Activated naive CD8-positive, alpha-beta T cell treated with anti-CD3 and anti-CD28 coated beads, Interleukin-2, amount 50 U/mL, for 24 hours (primary cell): ENCODE measurements around the gene NFIA.

Experiments used
- ATAC-seq: fragments of 150-1000 bp; cut with Tn5 transposase; one replicate; pipeline ENCODE4 v1.10.0; 2021
- DNase-seq: peaks from one replicate; pipeline ENCODE4 v3.0.0; 2021
- H3K27ac Mint-ChIP-seq: one replicate; pipeline ENCODE4 v1.8.0; 2021; ENCODE audit warnings: mild to moderate bottlenecking, mixed read lengths
- H3K27me3 Mint-ChIP-seq: one replicate; pipeline ENCODE4 v1.8.0; 2021; ENCODE audit warnings: mixed read lengths
- H3K36me3 Mint-ChIP-seq: one replicate; pipeline ENCODE4 v1.8.0; 2021; ENCODE audit warnings: low read depth, mixed read lengths
- H3K4me1 Mint-ChIP-seq: one replicate; pipeline ENCODE4 v1.8.0; 2021; ENCODE audit warnings: mixed read lengths
- H3K4me3 Mint-ChIP-seq: one replicate; pipeline ENCODE4 v1.8.0; 2021; ENCODE audit warnings: mild to moderate bottlenecking, moderate library complexity, mixed read lengths
- H3K9me3 Mint-ChIP-seq: one replicate; pipeline ENCODE4 v1.8.0; 2021; ENCODE audit warnings: mixed read lengths

Gene NFIA

DNA sequence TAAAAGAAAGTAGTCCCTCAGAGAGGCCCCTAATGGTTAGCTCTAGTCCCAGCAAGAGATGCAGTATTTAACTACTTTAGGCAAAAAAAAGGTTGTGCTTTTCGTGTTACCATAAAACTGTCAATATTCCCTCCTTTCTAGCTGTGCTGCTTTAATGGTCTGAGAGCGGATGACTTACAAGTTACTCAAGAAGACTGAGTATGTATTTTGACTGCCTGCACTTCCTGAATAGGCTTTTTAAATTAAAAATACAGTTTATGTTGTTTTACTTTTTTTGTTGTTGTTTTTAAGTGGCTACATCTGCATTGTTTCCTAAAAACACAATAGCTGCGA, 152.2 kb downstream of the NFIA start:
- H3K4me3 Mint-ChIP-seq, result no peak overlapping the region
- no peaks in the 10 kb centered on the region for H3K36me3 Mint-ChIP-seq
- H3K27me3 Mint-ChIP-seq, result peaks cover 2% of the 10 kb centered on the region
- DNase-seq (no peak), ATAC-seq (no peak)
- H3K9me3 Mint-ChIP-seq, result peaks cover 3% of the 10 kb centered on the region
- H3K4me1 Mint-ChIP-seq, result no peaks in the 10 kb centered on the region
- no peak overlapping the region for H3K27ac Mint-ChIP-seq

DNA sequence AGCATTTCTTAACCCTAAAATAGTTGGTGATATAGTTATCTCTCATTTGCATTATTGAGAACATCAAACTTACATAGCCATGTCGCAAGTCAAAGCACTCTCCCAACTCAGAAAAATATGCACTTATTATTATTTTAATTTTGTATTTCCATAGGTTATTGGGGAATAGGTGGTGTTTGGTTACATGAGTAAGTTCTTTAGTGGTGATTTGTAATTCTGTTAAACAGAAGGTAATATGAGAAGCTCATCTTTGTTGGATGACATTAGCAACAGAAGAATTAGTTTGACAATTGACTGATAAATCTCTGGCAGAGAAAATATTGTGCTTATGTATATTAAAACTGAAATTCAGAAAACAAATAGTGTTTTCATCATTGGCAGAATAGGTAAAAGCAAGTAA, 154.8 kb downstream of the NFIA start:
- ATAC-seq (no peak), DNase-seq (no peak)
- Mint-ChIP-seq H3K27ac (no peak overlapping the region), H3K9me3 (peaks cover 3% of the 10 kb centered on the region), H3K27me3 (peaks cover 2% of the 10 kb centered on the region), H3K4me1 (no peaks in the 10 kb centered on the region), H3K36me3 (no peaks in the 10 kb centered on the region), H3K4me3 (no peak overlapping the region)

DNA sequence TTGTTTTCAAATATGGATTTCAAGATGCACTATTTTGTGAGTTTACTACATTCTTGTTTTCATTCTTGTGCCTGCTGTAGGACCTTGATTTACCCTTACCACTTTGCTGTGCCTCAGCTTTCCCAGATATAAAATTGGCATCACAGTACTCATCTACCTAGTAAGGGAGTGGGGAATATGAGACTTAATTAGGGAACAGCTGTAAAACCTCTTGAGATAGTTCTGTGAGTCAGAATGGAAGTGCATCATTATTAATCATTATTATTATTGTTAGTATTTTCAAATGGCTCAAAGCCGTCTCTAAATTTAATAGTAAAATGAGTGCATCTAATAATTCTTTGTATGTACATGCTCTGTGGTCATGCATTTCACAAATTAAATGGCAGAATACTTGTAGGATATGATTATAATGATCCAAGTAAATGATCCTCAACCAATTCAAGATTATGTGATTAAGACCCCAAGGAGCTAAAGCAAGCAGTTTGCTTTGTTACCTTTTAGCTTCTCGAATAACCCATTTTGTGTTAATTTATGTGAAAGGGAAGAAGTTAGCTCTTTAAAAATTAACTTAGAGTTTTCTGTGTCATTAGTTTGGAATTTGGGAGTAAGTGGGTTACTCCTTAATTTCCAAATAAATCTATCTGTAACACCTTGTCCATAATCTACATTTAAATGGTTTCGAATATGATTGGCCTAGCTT, 155.4 kb downstream of the NFIA start:
- no peak overlapping the region for H3K4me3 Mint-ChIP-seq
- H3K9me3 Mint-ChIP-seq, result peaks cover 3% of the 10 kb centered on the region
- H3K36me3 Mint-ChIP-seq, result no peaks in the 10 kb centered on the region
- DNase-seq, result no peak
- H3K4me1 Mint-ChIP-seq, result no peaks in the 10 kb centered on the region
- no peak overlapping the region for H3K27ac Mint-ChIP-seq
- H3K27me3 Mint-ChIP-seq, result peaks cover 2% of the 10 kb centered on the region
- no peak for ATAC-seq

DNA sequence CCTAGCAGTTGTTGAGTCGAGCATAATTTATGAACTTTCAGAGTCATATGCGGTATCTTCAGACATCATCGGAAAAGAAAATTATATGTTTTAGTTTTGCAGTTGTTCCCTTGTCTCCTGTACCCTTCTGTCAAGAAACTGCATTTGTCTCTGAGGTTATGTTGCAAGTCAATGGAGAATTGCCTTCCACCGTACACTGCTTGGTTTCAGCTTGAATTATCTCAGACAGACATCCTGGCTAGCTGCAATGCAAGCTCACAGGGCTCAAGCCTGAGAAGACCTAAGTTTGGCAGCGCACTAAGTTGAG, 156.0 kb downstream of the NFIA start:
- H3K36me3 Mint-ChIP-seq, result no peaks in the 10 kb centered on the region
- H3K27me3 Mint-ChIP-seq, result peaks cover 2% of the 10 kb centered on the region
- H3K27ac Mint-ChIP-seq, result no peak overlapping the region
- peaks cover 3% of the 10 kb centered on the region for H3K9me3 Mint-ChIP-seq
- H3K4me1 Mint-ChIP-seq, result no peaks in the 10 kb centered on the region
- H3K4me3 Mint-ChIP-seq, result no peak overlapping the region
- DNase-seq (no peak), ATAC-seq (no peak)

DNA sequence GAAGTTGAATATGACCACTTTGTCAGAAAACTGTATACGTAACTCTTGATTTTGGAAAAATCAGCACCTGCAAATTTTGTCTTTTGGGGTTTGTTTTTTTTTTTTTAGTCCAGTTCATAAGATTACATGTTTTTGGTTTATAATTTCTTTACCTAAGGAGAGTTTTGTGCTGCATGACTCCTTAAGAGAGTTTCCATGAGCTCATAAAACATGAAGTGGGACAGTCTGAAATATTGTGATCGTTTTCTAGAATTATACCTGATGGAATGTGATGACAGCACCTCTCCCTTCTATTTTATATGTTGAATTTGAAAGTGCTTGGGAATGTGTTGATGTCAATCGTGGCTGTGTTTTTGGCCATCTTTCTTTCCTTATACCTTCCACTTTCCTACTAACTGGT, 158.5 kb downstream of the NFIA start:
- Mint-ChIP-seq H3K9me3 (no peaks in the 10 kb centered on the region), H3K36me3 (no peaks in the 10 kb centered on the region), H3K4me1 (no peaks in the 10 kb centered on the region), H3K27ac (no peak overlapping the region), H3K27me3 (no peaks in the 10 kb centered on the region), H3K4me3 (no peak overlapping the region)
- no peak for DNase-seq
- ATAC-seq, result no peak

DNA sequence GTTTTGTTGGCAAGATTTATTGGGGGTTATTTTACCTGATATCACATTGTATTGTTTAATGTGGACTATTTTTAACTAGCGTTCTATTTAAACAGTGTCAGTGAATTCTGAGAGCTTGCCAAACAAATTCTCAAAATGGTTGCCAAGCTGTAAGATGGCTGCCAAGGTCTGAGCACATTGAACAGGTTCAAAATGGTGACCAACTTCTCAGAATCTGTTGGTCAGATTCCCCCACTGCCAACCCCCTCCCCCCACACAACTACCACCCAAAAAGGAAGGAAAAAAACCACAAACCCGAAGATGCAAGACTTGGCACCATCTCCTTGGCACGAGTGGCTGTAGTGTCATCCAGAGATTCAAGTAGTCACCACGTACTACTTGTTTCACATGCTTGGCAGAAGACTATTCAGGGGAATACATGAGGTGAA, 159.1 kb downstream of the NFIA start:
- H3K36me3 Mint-ChIP-seq, result no peaks in the 10 kb centered on the region
- no peak for DNase-seq
- H3K27me3 Mint-ChIP-seq, result no peaks in the 10 kb centered on the region
- H3K27ac Mint-ChIP-seq, result no peak overlapping the region
- H3K4me1 Mint-ChIP-seq, result no peaks in the 10 kb centered on the region
- no peak overlapping the region for H3K4me3 Mint-ChIP-seq
- no peaks in the 10 kb centered on the region for H3K9me3 Mint-ChIP-seq
- no peak for ATAC-seq

DNA sequence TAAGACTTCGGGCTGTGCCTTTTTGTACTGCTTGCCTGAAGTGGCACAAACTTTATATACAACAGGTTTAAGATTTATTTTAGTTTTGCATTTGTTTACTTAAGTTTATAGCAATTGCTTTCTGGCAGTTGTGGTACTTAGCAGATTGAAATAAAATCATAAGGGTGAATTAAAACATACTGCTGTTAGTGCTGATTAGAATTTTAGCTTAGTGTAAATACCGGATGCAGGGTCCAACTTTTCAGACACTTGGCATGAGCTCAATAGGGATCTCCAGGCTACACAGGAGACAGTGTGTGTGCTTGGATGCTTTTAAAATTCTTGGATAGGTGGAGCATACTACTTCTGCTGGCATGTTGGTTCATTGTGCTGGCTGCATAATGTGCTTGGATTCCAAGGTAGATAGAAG, 159.6 kb downstream of the NFIA start:
- ATAC-seq (no peak), DNase-seq (no peak)
- H3K4me1 Mint-ChIP-seq, result no peaks in the 10 kb centered on the region
- no peaks in the 10 kb centered on the region for H3K27me3 Mint-ChIP-seq
- no peak overlapping the region for H3K27ac Mint-ChIP-seq
- no peak overlapping the region for H3K4me3 Mint-ChIP-seq
- H3K9me3 Mint-ChIP-seq, result no peaks in the 10 kb centered on the region
- H3K36me3 Mint-ChIP-seq, result no peaks in the 10 kb centered on the region

DNA sequence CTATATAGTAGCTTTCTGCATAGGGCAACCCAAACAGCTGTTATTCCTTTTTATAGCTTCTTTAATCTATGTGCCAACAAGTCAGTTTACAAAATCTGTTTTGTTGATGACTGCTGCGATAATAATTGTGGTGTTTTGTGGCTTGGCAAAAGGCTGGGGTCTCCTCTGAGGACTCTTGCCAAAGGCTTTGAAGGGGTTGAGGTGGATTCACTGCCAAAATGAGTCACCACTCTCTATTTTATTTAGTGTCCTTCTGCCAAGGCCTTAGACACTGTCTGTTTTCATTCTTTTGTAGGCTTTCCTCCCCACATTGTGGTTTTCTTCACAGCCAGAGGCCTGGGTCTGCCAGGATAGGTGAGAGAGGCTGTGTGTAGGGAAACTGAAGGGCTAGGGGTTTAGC, 161.8 kb downstream of the NFIA start:
- Mint-ChIP-seq H3K36me3 (no peaks in the 10 kb centered on the region), H3K4me1 (no peaks in the 10 kb centered on the region), H3K4me3 (no peak overlapping the region), H3K27ac (no peak overlapping the region), H3K9me3 (no peaks in the 10 kb centered on the region), H3K27me3 (no peaks in the 10 kb centered on the region)
- ATAC-seq, result no peak
- DNase-seq, result no peak

DNA sequence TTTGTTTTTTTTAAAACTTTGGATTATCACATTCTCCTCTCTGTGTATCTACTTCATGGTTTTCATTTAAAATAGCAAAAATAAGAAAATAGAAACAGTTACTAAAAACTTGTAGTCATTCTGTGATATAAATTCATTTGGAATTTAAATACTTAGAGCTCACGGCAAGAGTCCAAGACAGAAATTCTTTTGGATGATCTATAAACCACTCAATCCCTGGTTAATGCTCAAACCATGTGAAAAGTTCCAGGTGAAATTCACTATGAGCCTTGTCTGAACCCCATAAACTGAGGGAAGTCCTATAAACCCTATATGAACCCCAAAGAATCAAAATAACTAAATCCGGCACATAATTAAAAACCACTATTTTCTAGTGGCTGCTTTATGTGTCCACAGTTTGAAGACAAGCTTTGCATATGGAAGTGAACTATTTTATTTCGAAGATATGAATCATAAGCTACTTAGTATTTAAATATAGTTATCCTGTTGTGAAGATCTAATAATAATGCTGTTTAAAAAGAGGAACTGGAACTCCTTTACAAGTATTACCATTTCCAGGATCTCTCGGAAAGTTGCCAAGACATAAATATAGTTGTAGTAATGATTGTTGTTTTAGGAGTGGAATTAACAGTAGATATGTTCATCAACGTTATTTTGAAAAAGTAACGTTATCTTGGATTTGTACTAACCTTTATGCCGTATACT, 163.5 kb downstream of the NFIA start:
- no peaks in the 10 kb centered on the region for H3K36me3 Mint-ChIP-seq
- ATAC-seq, result no peak
- H3K27ac Mint-ChIP-seq, result no peak overlapping the region
- no peaks in the 10 kb centered on the region for H3K9me3 Mint-ChIP-seq
- no peak for DNase-seq
- no peaks in the 10 kb centered on the region for H3K27me3 Mint-ChIP-seq
- H3K4me1 Mint-ChIP-seq, result no peaks in the 10 kb centered on the region
- H3K4me3 Mint-ChIP-seq, result no peak overlapping the region

DNA sequence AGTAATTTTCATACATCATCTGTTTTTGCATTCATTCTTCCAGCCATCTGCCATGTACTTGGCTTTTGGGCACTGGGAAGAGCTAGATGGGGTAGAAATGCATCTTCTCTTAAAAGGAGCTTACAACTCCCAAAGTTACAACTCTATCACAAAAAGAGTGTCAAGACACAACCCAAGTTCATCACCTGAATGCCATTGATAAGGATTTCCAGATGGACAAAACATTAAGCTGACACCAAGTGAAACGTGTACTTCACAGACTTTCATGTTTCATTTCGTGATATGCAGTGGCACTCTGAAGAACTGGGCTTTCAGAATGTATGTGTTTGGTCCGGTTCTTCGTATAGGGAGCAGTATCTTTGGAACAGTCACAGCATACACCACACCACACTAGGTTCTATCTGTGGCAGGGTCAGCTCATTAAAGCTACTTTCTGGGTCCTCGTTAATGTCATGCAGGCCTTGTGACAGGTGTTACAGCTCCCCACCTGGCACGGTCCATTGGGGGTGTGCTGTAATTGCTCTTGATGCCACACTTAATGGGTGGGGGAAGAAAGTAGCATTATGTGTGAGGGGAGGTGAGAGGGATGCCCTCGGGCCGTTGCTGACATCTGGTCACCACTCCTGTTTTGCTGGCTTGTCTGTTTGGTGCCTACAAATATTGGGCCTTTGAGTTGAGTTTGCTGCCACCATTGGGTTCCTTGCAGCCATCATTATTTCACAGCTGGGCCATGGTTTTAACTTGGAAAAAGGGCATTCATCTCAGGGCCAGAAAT, 164.9 kb downstream of the NFIA start:
- no peak for ATAC-seq
- Mint-ChIP-seq H3K4me3 (no peak overlapping the region), H3K27ac (no peak overlapping the region), H3K36me3 (no peaks in the 10 kb centered on the region), H3K27me3 (no peaks in the 10 kb centered on the region), H3K4me1 (no peaks in the 10 kb centered on the region), H3K9me3 (no peaks in the 10 kb centered on the region)
- no peak for DNase-seq

DNA sequence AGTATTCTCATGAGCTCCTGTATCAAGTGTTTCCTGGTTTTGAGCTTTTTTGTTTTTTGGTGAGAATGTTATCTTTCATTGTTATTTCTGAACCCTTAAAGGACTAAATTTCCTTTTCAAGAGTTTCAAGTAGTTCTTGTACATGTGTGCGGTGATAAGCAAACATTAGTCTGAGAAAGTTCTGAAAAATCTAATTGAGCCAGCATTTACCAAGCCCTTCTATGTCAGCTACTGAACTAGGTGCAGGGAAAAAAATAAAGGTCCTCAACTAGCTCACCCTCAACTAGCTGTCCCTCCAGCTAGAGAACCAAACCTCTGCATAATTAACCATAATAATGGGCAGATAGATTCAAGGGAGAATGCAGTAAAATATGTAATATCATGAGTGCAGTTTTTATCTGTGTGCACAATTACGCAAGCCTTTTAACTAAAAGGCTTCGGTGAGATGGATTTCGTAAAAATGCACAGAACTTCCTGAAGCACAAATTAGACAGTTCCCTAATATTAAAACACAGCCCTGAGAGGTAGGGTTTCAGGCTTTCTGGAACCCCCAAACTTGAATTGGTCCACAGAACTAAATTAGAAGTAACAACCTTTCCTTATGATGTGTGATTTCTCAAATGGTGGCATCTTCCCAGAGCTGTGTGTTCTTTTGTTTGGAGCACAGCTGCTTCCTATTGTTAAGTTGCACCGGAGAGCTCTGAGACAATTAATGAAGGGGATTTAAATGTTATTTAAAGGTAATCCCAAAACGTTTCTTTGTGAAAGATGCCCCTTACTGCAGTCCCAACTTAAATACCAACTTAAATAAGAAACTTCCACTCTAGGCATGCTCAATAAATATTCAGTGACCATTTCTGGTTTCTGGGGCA, 165.8 kb downstream of the NFIA start:
- no peak for ATAC-seq
- H3K27me3 Mint-ChIP-seq, result no peaks in the 10 kb centered on the region
- H3K27ac Mint-ChIP-seq, result no peak overlapping the region
- no peaks in the 10 kb centered on the region for H3K4me1 Mint-ChIP-seq
- H3K4me3 Mint-ChIP-seq, result no peak overlapping the region
- H3K9me3 Mint-ChIP-seq, result no peaks in the 10 kb centered on the region
- no peak for DNase-seq
- H3K36me3 Mint-ChIP-seq, result no peaks in the 10 kb centered on the region

DNA sequence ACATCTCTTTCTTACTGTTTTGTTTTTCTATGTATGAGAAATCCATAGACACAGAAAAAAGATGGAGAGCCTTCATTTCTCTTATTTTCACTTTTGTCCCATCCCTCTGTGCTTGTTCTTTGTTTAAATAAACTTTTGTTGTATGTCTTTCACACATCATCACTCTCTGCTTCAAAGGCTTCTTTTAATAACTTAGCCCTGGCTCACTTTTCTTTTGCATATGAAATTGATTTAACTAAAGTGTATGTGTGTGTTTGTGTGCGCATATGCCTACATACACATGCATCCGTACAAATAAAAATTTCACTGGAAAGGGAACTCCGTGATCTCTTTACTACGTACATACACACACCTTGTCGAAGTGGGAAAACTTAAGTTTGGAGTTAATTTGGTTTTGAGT, 168.6 kb downstream of the NFIA start:
- no peak for DNase-seq
- no peak overlapping the region for H3K27ac Mint-ChIP-seq
- H3K27me3 Mint-ChIP-seq, result no peaks in the 10 kb centered on the region

DNA sequence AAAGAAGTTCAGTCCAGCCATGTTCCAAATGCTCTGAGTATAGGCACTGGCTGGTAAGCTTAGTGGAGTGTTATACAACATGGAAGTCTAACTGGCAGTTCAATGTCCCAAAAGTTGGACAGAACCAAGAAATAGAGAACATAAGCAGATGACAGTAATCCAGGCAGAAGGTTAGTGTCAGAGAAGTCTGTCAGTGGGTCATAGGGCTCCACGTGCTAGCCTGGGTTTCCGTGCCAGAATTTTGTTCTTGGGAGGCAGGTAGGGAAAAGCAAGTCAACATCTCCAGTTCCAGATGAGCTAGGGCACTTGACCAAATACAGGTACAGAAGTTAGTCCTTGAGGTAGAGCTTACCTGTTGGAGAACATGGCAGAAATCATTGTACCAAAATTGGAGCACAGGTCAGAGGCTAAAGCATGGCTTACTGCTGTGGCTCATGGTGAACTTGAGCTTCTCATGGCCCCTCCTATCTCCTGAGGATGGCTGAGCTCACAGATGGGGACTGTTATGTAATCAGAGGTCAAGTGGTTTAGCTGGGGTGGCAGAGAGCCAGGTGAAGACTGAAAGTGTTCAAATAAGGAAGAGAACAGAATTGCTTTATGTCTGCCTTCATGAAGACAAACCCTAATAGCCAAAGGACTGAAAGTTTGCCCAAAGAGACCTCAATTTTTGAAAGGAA, 170.8 kb downstream of the NFIA start:
- ATAC-seq, result no peak
- no peak for DNase-seq
- Mint-ChIP-seq H3K27me3 (no peaks in the 10 kb centered on the region), H3K4me3 (no peak overlapping the region), H3K27ac (no peak overlapping the region), H3K36me3 (no peaks in the 10 kb centered on the region), H3K9me3 (no peaks in the 10 kb centered on the region), H3K4me1 (peaks cover 17% of the 10 kb centered on the region)

More for the DNA sequence above, 168.6 kb downstream of the NFIA start:
- no peak overlapping the region for H3K4me3 Mint-ChIP-seq
- H3K36me3 Mint-ChIP-seq, result no peaks in the 10 kb centered on the region
- ATAC-seq, result no peak
- peaks cover 16% of the 10 kb centered on the region for H3K4me1 Mint-ChIP-seq
- no peaks in the 10 kb centered on the region for H3K9me3 Mint-ChIP-seq

DNA sequence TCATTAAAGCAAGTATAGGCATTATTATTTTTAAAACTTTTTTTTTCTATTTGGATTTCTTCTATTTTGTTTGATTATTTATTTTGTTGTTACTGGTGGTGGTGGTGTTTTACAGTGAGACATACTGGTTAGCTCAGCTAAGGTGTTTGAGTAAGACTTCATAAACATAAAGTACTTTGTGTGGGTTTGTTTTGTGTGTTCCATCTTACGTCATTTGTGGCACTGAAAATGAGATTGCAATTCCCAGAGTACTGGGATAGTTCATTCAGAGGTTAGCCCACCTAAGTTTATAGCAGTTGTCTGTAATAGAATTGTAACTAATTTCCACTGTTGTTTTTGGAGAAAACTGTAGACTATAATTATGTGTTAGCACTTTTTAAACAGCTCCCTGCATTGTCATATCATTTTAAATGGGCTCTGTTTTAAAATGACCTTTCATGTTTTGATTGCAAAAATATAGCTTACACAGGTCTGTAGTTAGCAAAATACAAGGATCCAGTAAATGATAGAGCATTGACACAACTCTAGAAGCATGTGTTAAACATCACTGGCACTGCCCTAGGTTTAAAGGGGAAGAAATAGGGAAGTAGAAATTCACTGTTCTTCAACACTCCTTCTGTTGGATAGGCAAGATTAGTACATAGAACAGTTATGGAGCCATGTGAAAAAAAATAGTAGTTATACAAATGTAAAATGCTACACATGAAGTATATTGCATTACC, 171.7 kb downstream of the NFIA start:
- Mint-ChIP-seq H3K27ac (no peak overlapping the region), H3K4me3 (no peak overlapping the region), H3K27me3 (no peaks in the 10 kb centered on the region), H3K9me3 (no peaks in the 10 kb centered on the region), H3K4me1 (peaks cover 17% of the 10 kb centered on the region), H3K36me3 (no peaks in the 10 kb centered on the region)
- DNase-seq (no peak), ATAC-seq (no peak)
